ENCODE data around the gene AGBL1.

GRCh38 chr15:86355801-86356200 lies 276.1 kb downstream of the AGBL1 start:
- TF ChIP-seq POLR2A (IDR thresholded peaks at IDR 0.05) = no peak
- TF ChIP-seq CTCF (IDR thresholded peaks at IDR 0.05) = no peak

Measured in heart left ventricle (tissue), 13 donors.